GM19023 (cell line): ENCODE results near the gene GAS2L1.

Experiments used
- ATAC-seq: cut with Tn5 transposase; IDR thresholded peaks from one replicate; pipeline ENCODE4 v1.9.1; 2021; ENCODE audit warnings: mild to moderate bottlenecking, moderate library complexity; ENCODE audit not compliant: unreplicated experiment

Gene GAS2L1

DNA sequence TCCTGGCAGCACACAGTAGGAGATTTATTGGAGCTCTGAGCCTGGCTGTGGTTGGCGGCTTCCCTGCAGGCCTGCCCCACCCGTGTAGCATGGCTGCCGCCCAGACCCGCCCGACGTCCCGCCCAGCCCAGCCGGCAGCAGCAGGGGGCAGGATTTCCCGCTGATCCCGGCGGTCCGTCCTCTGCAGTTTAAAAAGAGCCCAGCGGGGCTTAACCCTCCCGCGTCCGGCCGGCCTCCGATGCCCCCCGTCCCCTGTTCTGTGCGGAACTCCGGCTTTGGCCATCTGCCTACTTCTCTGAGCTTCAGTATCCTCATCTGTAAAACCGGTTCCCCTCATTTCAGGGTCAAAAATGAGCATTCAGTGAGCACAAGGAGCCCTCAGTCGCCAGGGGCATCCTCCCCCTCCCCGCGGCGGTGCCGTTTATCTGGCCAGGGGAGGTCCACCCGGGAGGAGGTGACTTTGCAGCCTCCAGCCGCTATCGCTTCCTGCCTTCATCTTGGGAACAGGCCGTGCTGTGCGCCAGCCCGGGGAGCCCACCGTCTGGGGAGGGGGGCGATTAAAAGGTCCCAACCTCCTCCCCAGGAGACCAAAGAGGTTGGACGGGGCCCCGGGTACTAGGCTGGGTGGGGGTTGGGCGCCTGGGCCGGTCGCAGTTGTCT lies at the start of gene GAS2L1:
Gene GAS2L1, plus strand, starts transcription at position 476 of the 660 bp plus-strand sequence. CDS start 1,456 bp downstream, outside the sequence.
- no peak for ATAC-seq

DNA sequence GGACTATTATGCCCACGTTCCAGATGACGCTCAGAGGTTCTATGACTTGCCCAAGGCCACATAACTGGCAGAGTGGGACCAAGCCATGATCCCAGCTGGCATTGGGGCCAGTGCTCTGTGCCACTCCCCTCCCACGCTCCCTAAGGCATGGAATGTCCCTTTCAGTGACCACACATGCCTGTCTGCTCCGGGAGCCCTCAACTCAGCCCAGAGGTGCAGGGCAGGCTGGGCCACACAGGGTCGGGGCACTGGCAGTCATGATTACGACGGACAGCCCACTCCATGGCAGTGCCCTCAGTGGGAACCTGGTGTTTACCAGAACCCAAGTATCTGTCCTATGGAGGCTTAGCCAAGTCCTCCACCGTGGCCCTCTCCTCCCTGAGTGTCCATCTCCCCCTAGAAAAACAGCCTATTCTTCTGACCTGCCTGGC lies 48.7 kb upstream of the GAS2L1 start:
- ATAC-seq: no peak

DNA sequence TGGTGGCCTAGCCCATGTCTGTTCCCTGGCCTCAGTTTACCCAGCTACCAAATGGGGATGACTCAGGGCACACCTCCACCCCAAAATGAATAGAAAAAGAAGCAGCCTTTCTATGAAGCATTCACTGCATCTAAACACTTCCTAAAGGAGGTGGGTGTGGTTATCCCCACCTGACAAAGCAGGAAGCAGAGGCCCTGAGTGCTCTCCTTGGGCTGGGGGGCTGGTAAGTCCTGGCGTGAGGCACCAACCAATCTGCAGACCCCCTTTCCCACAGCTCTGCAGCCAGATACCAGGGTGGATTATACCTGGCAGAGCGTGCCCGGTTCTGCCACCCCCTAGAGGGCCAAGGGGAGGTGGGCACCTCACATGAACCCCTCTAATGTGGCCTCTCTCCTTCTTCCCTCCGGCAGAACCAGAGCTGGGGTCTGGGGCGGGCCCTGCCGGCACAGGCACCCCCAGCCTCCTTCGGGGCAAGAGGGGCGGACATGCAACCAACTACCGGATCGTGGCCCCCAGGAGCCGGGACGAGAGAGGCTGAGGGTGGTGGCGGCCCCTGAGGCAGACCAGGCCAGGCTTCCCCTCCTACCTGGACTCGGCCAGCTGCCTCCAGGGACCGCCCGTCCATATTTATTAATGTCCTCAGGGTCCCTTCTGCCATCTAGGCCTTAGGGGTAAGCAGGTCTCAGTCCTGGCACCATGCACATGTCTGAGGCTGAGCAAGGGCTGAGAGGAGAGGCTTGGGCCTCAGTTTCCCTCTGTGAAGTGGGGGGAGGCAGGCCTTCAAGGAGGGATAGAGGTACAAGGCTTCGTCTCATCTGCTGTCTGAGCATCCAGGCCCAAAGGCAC lies 47.8 kb upstream of the GAS2L1 start:
- ATAC-seq: no peak

DNA sequence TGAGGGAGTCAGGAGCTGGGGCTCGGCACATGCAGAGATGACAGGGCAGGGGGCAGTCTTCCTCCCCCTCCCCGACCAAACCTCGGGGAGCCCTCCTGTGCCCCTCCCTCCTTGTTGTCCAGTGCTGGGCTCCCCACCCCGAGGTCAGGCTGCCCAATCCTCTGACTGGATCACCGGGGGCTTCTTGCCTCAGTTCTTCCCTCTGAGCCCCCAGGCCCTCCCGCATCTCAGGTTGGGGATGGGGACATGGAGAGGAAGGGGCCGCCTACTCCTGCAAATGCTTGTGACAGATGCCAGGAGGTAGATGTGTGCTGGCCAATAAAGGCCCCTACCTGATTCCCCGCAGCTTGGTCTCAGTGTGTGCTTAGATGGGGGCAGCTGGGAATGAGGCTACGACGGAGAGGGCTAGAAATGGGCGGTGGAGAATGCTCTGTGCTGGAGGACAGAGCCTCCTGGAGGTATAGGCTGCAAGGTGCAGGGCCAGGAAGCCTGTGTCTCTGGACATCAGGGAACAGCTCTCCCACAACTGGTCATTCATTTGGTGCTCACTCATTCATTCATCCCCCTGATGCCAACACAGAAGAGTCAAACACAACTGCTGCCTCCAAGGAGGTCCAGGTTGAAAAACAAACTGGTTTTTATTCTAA lies 47.1 kb upstream of the GAS2L1 start:
- ATAC-seq: no peak

DNA sequence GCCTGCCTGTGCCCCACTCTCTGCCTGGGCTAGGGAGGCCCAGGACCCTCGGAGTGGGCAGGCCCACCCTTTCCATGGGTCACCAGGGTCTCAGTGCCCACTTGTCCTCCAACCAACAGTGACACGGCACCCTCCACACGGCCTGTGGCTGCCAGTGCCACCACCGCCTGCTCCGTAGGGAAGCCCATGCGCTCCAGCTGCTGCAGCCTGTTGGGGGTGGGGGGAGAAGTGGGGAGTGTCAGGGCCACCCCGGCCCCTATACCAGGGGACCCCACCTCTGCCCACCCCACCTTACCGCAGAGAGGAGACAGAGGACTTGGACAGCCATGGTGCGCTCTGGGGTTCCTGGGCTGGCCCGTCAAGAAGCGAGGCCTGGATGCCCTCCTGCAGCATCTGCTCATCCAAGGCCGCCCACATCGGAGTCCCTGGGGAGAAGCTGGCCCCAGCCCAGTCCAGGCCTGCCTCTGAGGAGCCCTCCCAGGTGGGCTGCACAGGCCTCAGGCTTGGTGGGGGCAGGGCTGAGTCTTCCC lies 46.4 kb upstream of the GAS2L1 start:
- no peak for ATAC-seq

GRCh38 chr22:29260601-29261315 lies 45.7 kb upstream of the GAS2L1 start:
- ATAC-seq: no peak

- ATAC-seq: no peak
These were observed 42.6 kb upstream of the GAS2L1 start for GRCh38 chr22:29263791-29264276.

GRCh38 chr22:29265305-29265704 lies 41.1 kb upstream of the GAS2L1 start:
- no peak for ATAC-seq

DNA sequence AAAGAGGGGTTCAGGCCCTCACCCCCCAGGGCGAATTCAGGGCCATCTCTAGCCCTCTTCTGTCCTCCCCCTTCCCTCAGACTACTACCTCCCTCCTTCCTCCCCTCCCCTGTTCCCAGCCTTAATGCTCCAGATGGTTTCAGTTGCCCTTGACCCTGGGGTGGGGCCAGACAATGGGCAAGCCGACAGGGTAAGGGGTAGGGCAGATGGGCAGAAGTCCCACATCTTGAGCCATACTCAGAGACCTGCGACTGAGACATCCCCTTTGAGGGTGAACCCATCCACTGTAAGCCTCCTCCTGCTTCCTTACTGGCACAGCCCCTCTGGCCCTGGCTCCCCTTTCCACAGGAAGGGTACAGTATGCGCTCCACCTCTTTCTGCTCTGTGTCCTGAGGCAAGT lies 40.5 kb upstream of the GAS2L1 start:
- no peak for ATAC-seq

DNA sequence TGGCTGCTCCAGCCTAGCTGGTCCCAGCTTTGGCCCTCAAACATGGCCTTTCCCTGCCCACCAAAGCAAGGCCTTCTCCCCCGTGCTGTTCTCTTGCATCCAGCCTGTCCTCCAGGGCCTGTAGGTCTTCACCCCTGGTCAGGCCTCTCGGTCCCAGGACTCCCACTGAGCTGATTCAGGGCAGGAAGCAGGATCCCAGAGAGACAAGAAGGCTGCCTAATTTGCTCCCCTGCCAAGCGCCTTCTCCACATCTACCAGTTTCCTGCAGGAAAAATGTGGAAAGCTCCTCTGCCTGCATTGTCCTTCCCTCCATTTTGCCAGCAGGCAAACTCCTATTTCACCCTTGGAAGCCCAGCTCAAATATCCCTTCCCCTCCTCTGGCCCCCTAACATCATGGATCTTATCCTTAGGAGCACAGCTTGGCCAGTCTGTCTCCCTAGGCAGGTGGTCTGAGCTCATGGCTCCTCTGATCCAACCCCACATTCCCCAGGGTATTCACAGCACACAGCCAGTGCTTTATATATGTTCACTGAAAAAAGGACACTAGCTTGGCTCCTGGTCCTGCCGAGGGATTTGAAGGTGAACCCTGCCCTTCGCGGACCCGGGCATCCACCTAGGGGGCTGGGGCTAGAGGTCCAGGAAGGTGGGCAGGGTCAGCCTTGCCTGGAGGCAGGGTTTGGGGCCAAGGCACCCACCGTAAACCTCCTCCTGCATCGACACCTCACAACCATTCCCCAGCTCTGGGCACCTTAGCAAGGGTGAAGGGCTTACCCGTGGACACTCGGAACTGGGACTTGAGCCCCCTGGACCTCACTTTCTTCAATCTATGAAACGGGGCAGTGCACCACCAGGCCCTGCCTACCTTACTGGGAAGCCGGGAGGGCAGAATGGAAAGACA lies 39.6 kb upstream of the GAS2L1 start:
- ATAC-seq: no peak

- ATAC-seq: no peak
These were observed 39.0 kb upstream of the GAS2L1 start for GRCh38 chr22:29267462-29267857.

DNA sequence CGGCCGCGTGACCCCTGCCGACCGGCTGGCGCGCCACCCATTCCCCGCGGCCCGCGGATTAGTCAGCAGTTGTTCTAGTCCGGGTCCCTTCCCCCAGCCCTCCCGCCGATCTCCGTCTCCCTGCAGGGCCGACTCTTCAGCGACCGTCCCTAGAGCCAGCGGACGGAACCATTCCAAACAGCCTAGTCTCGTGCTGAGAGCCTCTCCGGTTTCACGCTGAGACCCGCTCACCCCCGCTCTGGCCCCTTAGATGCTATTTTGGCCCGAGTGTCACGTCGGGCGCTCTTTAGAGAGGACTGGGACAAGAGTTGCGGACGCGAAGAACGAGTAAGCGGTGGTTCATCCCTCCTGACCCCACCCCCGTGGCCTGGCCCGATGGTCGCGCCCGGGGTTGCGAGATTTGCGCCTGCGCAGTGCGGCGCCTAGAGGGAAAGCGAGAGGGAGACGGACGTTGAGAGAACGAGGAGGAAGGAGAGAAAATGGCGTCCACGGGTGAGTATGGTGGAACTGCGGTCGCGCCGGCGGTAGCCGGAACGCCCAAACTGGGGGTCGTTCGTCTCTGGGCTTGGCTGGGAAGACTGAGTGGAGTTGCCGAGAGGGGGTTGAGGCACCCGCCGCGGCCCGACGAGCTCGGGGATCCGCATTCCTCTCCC lies 38.5 kb upstream of the GAS2L1 start, which contains the start of the genes EWSR1 and RHBDD3:
Gene EWSR1, plus strand, starts transcription at position 411 of the 653 bp plus-strand sequence. Its CDS starts 69 bp downstream, at position 480.
Gene RHBDD3, minus strand, starts transcription at position 124 of the 653 bp plus-strand sequence. CDS start 2,355 bp downstream, outside the sequence.
- peak; percentile 81 for ATAC-seq

- ATAC-seq: peak; percentile 28
These were observed 37.8 kb upstream of the GAS2L1 start for GRCh38 chr22:29268511-29269229.

- no peak for ATAC-seq
These were observed 37.2 kb upstream of the GAS2L1 start for GRCh38 chr22:29269230-29269604.

DNA sequence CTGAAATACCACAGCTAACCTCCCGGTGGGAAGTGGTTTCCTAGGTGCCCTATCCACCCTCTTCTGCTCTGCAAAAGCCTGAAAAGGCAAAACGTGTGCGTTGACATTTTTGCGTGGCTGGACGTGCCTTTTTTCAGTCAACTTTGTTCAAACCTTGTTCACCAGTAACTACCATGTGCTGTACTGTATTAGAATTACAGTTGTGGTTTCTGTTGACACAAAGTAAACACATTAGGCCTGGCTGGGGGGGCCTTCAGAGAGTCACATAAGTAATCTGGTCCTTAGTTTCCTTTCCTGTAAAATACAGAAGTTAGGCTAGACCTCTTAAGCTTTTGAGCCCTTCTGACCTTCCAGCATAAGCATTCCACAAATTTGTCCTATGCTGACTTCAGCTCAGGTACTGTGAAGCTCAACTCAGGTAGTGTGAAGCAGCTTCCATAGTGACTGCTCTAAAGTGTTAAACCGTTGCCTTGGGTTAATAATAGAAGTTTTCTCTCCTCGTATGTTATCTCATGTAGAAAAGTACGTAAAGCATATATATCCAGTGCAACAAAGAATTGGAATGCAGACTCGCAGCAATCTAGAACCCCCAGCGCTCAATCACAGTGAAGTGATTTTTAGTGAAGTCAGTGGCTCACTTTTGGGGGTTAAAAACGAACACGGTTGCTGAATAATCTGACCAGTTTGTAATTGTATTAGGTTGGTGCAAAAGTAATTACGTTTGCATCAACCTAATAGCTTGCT lies 36.5 kb upstream of the GAS2L1 start:
- ATAC-seq: no peak

DNA sequence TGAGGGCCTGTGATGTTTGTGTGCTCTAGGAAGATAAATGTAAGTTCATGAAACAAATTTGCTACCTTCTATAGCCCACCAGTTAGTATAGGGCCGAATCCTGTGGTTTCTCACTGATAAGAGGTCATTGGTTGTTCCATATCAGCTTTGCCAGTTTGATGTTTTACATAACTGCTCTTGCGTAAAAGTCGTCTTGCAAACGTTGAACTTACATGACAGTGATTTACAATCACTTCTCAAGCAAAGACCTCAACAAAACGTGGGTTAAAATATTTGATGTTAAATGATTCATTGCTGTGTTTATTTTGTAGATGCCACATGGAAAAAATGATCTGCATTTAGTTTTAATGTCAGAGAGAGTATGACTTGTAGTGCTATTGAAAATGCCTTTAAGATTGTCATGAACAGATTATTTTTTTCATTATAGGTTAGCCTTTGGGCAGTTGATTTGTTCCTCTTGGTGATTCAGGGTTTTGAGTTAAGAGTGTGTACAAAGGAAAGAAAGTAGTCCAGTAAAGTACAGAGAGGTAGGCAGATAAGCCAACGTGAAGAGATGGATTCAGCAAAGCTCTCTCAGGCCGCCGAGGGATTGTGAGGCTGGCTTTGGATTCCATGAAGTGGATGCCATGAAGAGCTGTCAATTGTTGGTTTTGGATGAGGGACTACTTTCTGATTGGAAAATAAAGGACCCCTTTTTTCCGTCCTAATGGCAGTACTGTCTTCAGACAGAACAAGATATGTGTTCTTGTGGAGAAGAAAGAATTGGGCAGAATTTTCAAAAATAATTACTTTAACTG lies 35.8 kb upstream of the GAS2L1 start:
- no peak for ATAC-seq

DNA sequence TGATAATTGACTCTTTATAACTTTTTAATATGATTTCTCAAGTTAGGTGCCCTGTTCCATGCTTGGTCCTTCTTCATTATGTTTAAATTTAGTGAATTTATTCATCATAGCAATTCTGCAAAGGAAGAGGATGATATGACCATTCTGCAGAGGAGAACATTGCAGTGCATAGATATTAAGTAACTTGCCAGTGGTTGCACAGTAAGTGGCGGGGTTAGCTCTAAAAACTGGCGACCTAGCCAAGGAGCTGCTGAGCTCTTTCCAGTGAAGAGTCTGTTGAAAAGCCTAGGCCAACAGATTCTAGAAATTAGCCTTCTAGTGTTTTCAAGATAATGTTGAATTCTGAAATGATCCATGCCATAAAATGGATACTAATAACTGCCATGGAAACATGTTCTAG lies 33.8 kb upstream of the GAS2L1 start:
- no peak for ATAC-seq
